ENCODE data around the gene CRYAA. TPM values are rescaled to one million over a fixed set of nuclear protein-coding genes. Genes with fewer than 3 reads are reported as not detected.
"Not testable (repeated sequence)": the region's sequence is repeated elsewhere in the genome, so short reads cannot be mapped to it uniquely, and the experiment has no call there.

The CRYAA gene
- not detected for total RNA-seq

GRCh38 chr21:43168708-43169107 is at the start of gene CRYAA:
Gene CRYAA, plus strand, starts transcription at chr21:43169008. Its CDS starts 92 bp downstream, at chr21:43169100.
- H3K36me3 ChIP-seq, H3K9me3 ChIP-seq, H3K27me3 ChIP-seq, H3K4me3 ChIP-seq, H3K4me1 ChIP-seq, H3K27ac ChIP-seq, DNase-seq: not testable (repeated sequence)

GRCh38 chr21:43130094-43130493 is 38.7 kb upstream of the CRYAA start:
- not testable (repeated sequence) for H3K4me1 ChIP-seq, H3K4me3 ChIP-seq, H3K9me3 ChIP-seq, DNase-seq, H3K27ac ChIP-seq, H3K27me3 ChIP-seq, H3K36me3 ChIP-seq

GRCh38 chr21:43134520-43134919 is 34.3 kb upstream of the CRYAA start:
- not testable (repeated sequence) for H3K27me3 ChIP-seq, H3K36me3 ChIP-seq, H3K27ac ChIP-seq, H3K4me3 ChIP-seq, H3K9me3 ChIP-seq, H3K4me1 ChIP-seq, DNase-seq

- not testable (repeated sequence) for DNase-seq, H3K4me3 ChIP-seq, H3K36me3 ChIP-seq, H3K4me1 ChIP-seq, H3K9me3 ChIP-seq, H3K27me3 ChIP-seq, H3K27ac ChIP-seq
- TF ChIP-seq CTCF (IDR thresholded peaks at IDR 0.05) = peak in 1 of 6 experiments; percentile 8
Measured at GRCh38 chr21:43138944-43139343, 29.9 kb upstream of the CRYAA start.

- not testable (repeated sequence) for H3K9me3 ChIP-seq, H3K36me3 ChIP-seq, H3K4me1 ChIP-seq, H3K27ac ChIP-seq, DNase-seq, H3K4me3 ChIP-seq, H3K27me3 ChIP-seq
Measured at GRCh38 chr21:43141407-43141806, 27.4 kb upstream of the CRYAA start.

- not testable (repeated sequence) for H3K4me3 ChIP-seq, H3K9me3 ChIP-seq, H3K4me1 ChIP-seq, H3K36me3 ChIP-seq, H3K27ac ChIP-seq, DNase-seq, H3K27me3 ChIP-seq
Measured at GRCh38 chr21:43146637-43147036, 22.2 kb upstream of the CRYAA start.

GRCh38 chr21:43147999-43148398 is 20.8 kb upstream of the CRYAA start:
- H3K9me3 ChIP-seq, H3K36me3 ChIP-seq, DNase-seq, H3K27ac ChIP-seq, H3K4me3 ChIP-seq, H3K4me1 ChIP-seq, H3K27me3 ChIP-seq: not testable (repeated sequence)

- not testable (repeated sequence) for H3K27ac ChIP-seq, H3K4me1 ChIP-seq, H3K27me3 ChIP-seq, H3K4me3 ChIP-seq, DNase-seq, H3K36me3 ChIP-seq, H3K9me3 ChIP-seq
Measured at GRCh38 chr21:43149344-43149743, 19.5 kb upstream of the CRYAA start.

- H3K4me1 ChIP-seq, H3K27ac ChIP-seq, H3K36me3 ChIP-seq, H3K9me3 ChIP-seq, DNase-seq, H3K27me3 ChIP-seq, H3K4me3 ChIP-seq: not testable (repeated sequence)
Measured at GRCh38 chr21:43153601-43154000, 15.2 kb upstream of the CRYAA start.

- H3K4me1 ChIP-seq, DNase-seq, H3K36me3 ChIP-seq, H3K4me3 ChIP-seq, H3K27ac ChIP-seq, H3K27me3 ChIP-seq, H3K9me3 ChIP-seq: not testable (repeated sequence)
Measured at GRCh38 chr21:43159279-43160175, 9.3 kb upstream of the CRYAA start.

GRCh38 chr21:43161826-43162707 is 6.7 kb upstream of the CRYAA start:
- H3K9me3 ChIP-seq, H3K27me3 ChIP-seq, H3K4me1 ChIP-seq, H3K4me3 ChIP-seq, H3K36me3 ChIP-seq, H3K27ac ChIP-seq, DNase-seq: not testable (repeated sequence)

- not testable (repeated sequence) for H3K36me3 ChIP-seq, H3K27ac ChIP-seq, H3K4me3 ChIP-seq, H3K4me1 ChIP-seq, DNase-seq, H3K9me3 ChIP-seq, H3K27me3 ChIP-seq
Measured at GRCh38 chr21:43162708-43163205, 6.1 kb upstream of the CRYAA start.

GRCh38 chr21:43164823-43165222 is 4.0 kb upstream of the CRYAA start:
- H3K9me3 ChIP-seq = not testable (repeated sequence)

GRCh38 chr21:43165734-43166133 is 3.1 kb upstream of the CRYAA start:
- H3K9me3 ChIP-seq, H3K36me3 ChIP-seq, H3K27ac ChIP-seq, H3K4me3 ChIP-seq, H3K27me3 ChIP-seq, H3K4me1 ChIP-seq: not testable (repeated sequence)
- peak in 1 of 3 donors; percentile 46 for DNase-seq

More at GRCh38 chr21:43164823-43165222, 4.0 kb upstream of the CRYAA start:
- H3K27me3 ChIP-seq, H3K4me3 ChIP-seq, H3K4me1 ChIP-seq, H3K27ac ChIP-seq, DNase-seq, H3K36me3 ChIP-seq: not testable (repeated sequence)
